Loucy (cell line): Measurements from ENCODE around the gene FUOM.
A peak's percentile ranks its signal among the peaks of the same experiment; 100 is the strongest.
"Not testable (repeated sequence)": the region's sequence is repeated elsewhere in the genome, so short reads cannot be mapped to it uniquely, and the experiment has no call there.

Experiments used
- H2AFZ ChIP-seq: fragments of 200-600 bp; sonication (generic); 2 replicates; pipeline ENCODE4 v1.6.0; 2016; ENCODE audit warnings: antibody characterized with exemption, mild to moderate bottlenecking, low read length, moderate library complexity
- H3F3A ChIP-seq: fragments of 200-600 bp; 2 replicates; pipeline ENCODE4 v1.6.0; 2016; ENCODE audit warnings: antibody characterized with exemption, low read depth, mild to moderate bottlenecking
- H3K27me3 ChIP-seq: fragments of 200-600 bp; sonication (generic); 2 replicates; pipeline ENCODE4 v1.6.1; 2014; ENCODE audit warnings: low read length, mild to moderate bottlenecking; ENCODE audit not compliant: insufficient read depth, poor library complexity, severe bottlenecking
- H3K36me3 ChIP-seq: fragments of 200-600 bp; sonication (generic); 2 replicates; pipeline ENCODE4 v1.6.1; 2016; ENCODE audit warnings: low read length; ENCODE audit not compliant: insufficient read depth
- H3K4me1 ChIP-seq: fragments of 200-600 bp; sonication (generic); 2 replicates; pipeline ENCODE4 v1.5.1; 2014; ENCODE audit warnings: low read length, mild to moderate bottlenecking; ENCODE audit not compliant: insufficient read depth, poor library complexity, severe bottlenecking
- H3K4me2 ChIP-seq: fragments of 200-600 bp; sonication (generic); 2 replicates; pipeline ENCODE4 v1.6.0; 2014; ENCODE audit warnings: antibody characterized with exemption, low read length, low read depth, mild to moderate bottlenecking; ENCODE audit not compliant: poor library complexity, severe bottlenecking
- H3K4me3 ChIP-seq: fragments of 200-600 bp; sonication (generic); 2 replicates; pipeline ENCODE4 v1.5.1; 2014; ENCODE audit warnings: low read length, mild to moderate bottlenecking, mixed read lengths; ENCODE audit not compliant: poor library complexity, severe bottlenecking
- H3K79me2 ChIP-seq: fragments of 200-600 bp; sonication (generic); 2 replicates; pipeline ENCODE4 v1.6.1; 2014; ENCODE audit warnings: low read length; ENCODE audit not compliant: insufficient read depth
- H3K9ac ChIP-seq: fragments of 200-600 bp; sonication (generic); 2 replicates; pipeline ENCODE4 v1.6.0; 2014; ENCODE audit warnings: mild to moderate bottlenecking, low read depth, low read length, moderate library complexity; ENCODE audit not compliant: poor library complexity, severe bottlenecking
- H3K9me2 ChIP-seq: fragments of 200-600 bp; sonication (generic); replicated peaks from 2 replicates; pipeline ENCODE4 v1.6.1; 2016; ENCODE audit warnings: low read depth, low read length, mixed read lengths
- H3K9me3 ChIP-seq: fragments of 200-600 bp; sonication (generic); 2 replicates; pipeline ENCODE4 v1.6.1; 2014; ENCODE audit warnings: mild to moderate bottlenecking, antibody characterized with exemption, low read length, low read depth; ENCODE audit not compliant: insufficient read depth
- H4K20me1 ChIP-seq: fragments of 200-600 bp; sonication (generic); 2 replicates; pipeline ENCODE4 v1.6.0; 2014; ENCODE audit warnings: antibody characterized with exemption, low read length, mild to moderate bottlenecking; ENCODE audit not compliant: insufficient read depth, poor library complexity, severe bottlenecking
- EZH2phosphoT487 ChIP-seq: fragments of 200-600 bp; IDR thresholded peaks from 2 replicates; pipeline ENCODE4 v1.6.1; 2018; ENCODE audit warnings: antibody characterized with exemption, mild to moderate bottlenecking, moderate library complexity, borderline replicate concordance
- TF ChIP-seq, protein P1 (sequence below): fragments of 200-600 bp; sonication (generic); conservative IDR thresholded peaks from 2 replicates; pipeline ENCODE4 v1.5.1; 2014; ENCODE audit warnings: mild to moderate bottlenecking, antibody characterized with exemption, low read length

Gene FUOM

DNA sequence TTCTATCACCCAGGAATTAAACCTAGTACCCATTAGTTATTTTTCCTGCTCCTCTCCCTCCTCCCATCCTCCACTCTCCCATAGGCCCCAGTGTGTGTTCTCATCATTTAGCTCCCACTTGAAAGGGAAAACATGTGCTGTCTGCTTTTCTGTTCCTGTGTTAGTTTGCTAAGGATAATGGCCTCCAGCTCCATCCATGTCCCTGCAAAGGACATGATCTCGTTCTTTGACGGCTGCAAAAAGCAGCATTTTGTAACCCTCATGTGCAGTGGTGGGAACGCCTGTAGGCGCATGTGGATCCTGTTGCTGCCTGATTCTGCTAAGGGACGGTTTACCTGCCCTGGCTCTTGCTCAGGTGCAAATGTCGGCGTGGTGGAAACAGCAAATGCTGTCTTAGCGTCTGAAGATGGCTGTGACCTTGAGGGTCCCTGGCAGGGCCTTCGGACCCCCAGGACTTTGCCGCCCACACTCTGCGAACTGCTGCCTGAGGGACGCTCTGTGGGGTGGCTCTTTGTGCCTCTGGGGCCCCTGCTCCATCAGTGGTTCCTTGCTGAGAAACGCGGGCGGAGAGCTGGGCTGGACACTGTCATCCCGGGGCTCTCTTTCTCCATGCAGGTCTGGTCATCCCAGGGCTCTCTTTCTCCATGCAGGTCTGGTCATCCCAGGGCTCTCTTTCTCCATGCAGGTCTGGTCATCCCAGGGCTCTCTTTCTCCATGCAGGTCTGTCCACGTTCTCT lies 30.6 kb upstream of the FUOM start:
- Histone ChIP-seq H3K9me2 (no peaks in the 10 kb centered on the region), H3K36me3 (no peaks in the 10 kb centered on the region), H3K9ac (peak overlapping the region; percentile 83), H3K4me3 (peak overlapping the region; percentile 69), H3K4me2 (peak overlapping the region; percentile 93), H2AFZ (peak overlapping the region; percentile 77; the same call in 1 of the 2 replicates), H3K4me1 (peaks cover 41% of the 10 kb centered on the region), H3K79me2 (no peaks in the 10 kb centered on the region), H3K9me3 (no peaks in the 10 kb centered on the region), H3K27me3 (no peaks in the 10 kb centered on the region), H3F3A (peaks cover 10% of the 10 kb centered on the region; the same call in 1 of the 2 replicates), H4K20me1 (no peaks in the 10 kb centered on the region)
- TF ChIP-seq EZH2phosphoT487, result no peak
- TF ChIP-seq, protein P1, sequence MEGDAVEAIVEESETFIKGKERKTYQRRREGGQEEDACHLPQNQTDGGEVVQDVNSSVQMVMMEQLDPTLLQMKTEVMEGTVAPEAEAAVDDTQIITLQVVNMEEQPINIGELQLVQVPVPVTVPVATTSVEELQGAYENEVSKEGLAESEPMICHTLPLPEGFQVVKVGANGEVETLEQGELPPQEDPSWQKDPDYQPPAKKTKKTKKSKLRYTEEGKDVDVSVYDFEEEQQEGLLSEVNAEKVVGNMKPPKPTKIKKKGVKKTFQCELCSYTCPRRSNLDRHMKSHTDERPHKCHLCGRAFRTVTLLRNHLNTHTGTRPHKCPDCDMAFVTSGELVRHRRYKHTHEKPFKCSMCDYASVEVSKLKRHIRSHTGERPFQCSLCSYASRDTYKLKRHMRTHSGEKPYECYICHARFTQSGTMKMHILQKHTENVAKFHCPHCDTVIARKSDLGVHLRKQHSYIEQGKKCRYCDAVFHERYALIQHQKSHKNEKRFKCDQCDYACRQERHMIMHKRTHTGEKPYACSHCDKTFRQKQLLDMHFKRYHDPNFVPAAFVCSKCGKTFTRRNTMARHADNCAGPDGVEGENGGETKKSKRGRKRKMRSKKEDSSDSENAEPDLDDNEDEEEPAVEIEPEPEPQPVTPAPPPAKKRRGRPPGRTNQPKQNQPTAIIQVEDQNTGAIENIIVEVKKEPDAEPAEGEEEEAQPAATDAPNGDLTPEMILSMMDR, result no peak

DNA sequence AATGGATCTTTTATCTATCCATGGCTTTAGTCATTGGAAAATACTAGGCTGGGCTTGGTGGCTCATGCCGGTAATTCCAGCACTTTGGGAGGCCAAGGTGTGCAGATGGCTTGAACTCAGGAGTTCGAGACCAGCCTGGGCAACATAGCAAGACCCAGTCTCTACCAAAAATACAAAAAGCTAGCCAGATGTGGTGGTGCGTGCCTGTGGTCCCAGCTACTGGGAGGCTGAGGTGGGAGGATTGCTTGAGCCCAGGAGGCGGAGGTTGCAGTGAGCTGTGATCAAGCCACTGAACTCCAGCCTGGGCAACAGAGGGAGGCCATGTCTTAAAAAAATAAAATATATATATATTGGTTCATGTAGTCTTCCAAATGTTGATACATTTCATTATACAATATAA lies 29.1 kb upstream of the FUOM start:
- H3K9me3 ChIP-seq, H3K36me3 ChIP-seq, H3K27me3 ChIP-seq, H3K4me3 ChIP-seq, H3K9me2 ChIP-seq, H3K79me2 ChIP-seq, H3K9ac ChIP-seq, H4K20me1 ChIP-seq, H3K4me2 ChIP-seq, H2AFZ ChIP-seq: not testable (repeated sequence)
- peaks cover 38% of the 10 kb centered on the region for H3K4me1 ChIP-seq
- peaks cover 10% of the 10 kb centered on the region; the same call in 1 of the 2 replicates for H3F3A ChIP-seq

DNA sequence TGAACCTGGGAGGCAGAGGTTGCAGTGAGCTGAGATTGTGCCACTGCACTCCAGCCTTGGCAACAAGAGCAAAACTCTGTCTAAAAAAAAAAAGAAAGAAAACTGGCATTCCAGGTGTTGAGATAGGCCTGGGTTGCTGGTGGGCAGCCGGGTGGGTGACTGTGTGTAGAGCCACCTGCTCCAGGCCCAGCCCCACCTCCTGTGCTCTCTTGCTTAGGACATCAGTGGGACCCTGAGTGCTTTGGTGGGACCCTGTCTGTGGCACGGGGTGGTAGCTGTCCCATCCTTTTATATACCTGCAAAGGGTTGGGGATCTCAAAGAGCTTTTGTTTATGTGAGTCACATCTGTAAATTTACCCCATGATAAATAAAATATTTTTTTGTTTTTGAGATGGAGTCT lies 27.4 kb upstream of the FUOM start:
- no peak for TF ChIP-seq EZH2phosphoT487
- TF ChIP-seq, protein P1, result no peak
- peaks cover 22% of the 10 kb centered on the region for H3K4me1 ChIP-seq

DNA sequence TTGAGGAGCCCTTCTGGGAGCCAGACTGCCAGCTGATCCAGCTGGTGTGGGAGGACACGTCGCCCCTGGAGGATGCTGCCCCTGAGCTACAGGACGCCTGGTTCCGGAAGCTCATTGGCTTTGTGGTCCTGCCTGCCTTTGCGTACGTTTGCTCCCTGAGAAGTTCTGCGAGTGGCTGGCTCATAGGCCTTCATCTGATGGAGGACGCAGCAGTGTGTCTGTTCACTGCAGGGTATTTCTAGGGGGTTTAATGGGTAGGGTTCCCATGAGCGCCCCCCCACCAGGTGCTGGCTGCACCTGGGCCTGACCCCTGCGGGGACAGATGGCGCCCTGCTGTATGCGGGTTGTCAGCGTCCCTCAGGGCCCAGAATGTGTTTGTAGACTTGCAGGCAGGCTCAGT lies 26.3 kb upstream of the FUOM start:
- no peak for TF ChIP-seq EZH2phosphoT487
- TF ChIP-seq, protein P1, result no peak
- no peak overlapping the region for H3K4me2 ChIP-seq
- H3K9me2 ChIP-seq, result no peaks in the 10 kb centered on the region

More for the DNA sequence above, 27.4 kb upstream of the FUOM start:
- H2AFZ ChIP-seq, result no peak overlapping the region
- no peaks in the 10 kb centered on the region for H4K20me1 ChIP-seq
- H3K9me2 ChIP-seq, result no peaks in the 10 kb centered on the region
- H3K4me2 ChIP-seq, result no peak overlapping the region
- H3K9me3 ChIP-seq, result no peaks in the 10 kb centered on the region
- H3K9ac ChIP-seq, result no peak overlapping the region
- H3K79me2 ChIP-seq, result no peaks in the 10 kb centered on the region
- no peaks in the 10 kb centered on the region for H3K36me3 ChIP-seq
- H3K27me3 ChIP-seq, result no peaks in the 10 kb centered on the region
- H3K4me3 ChIP-seq, result no peak overlapping the region
- peaks cover 6% of the 10 kb centered on the region; the same call in 1 of the 2 replicates for H3F3A ChIP-seq

More for the DNA sequence above, 26.3 kb upstream of the FUOM start:
- H4K20me1 ChIP-seq, result no peaks in the 10 kb centered on the region
- H3K79me2 ChIP-seq, result no peaks in the 10 kb centered on the region
- H3F3A ChIP-seq, result no peaks in the 10 kb centered on the region; the same call in 1 of the 2 replicates
- H3K4me1 ChIP-seq, result peaks cover 13% of the 10 kb centered on the region
- no peak overlapping the region for H3K4me3 ChIP-seq
- no peaks in the 10 kb centered on the region for H3K9me3 ChIP-seq
- H3K36me3 ChIP-seq, result no peaks in the 10 kb centered on the region
- no peaks in the 10 kb centered on the region for H3K27me3 ChIP-seq
- H3K9ac ChIP-seq, result no peak overlapping the region
- H2AFZ ChIP-seq, result no peak overlapping the region
